Measurements from ENCODE around the gene OXLD1.
"Not testable (repeated sequence)": the region's sequence is repeated elsewhere in the genome, so short reads cannot be mapped to it uniquely, and the experiment has no call there.

DNA sequence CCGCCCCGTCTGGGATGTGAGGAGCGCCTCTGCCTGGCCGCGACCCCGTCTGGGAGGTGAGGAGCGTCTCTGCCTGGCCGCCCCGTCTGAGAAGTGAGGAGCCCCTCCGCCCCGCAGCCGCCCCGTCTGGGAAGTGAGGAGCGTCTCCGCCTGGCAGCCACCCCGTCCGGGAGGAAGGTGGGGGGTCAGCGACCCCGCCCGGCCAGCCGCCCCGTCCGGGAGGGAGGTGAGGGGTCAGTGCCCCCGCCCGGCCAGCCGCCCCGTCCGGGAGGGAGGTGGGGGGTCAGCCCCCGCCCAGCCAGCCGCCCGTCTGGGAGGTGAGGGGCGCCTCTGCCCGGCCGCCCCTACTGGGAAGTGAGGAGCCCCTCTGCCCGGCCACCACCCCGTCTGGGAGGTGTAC lies 48.1 kb downstream of the OXLD1 start:
- TF ChIP-seq EZH2 (IDR thresholded peaks at IDR 0.05; ENCODE audit: insufficient read depth, poor library complexity, severe bottlenecking); EZH2phosphoT487 (IDR thresholded peaks at IDR 0.05; ENCODE audit: insufficient read depth, low read depth): not testable (repeated sequence)
